Ovary (tissue), 9 donors: ENCODE measurements around the gene KPNA6. TPM values are rescaled to one million over a fixed set of nuclear protein-coding genes. Genes with fewer than 3 reads are reported as not detected.

Source experiments
- DNase-seq, 5 donors: peaks; one replicate each; pipeline ENCODE4 v3.0.0-alpha.2; 2019 to 2020
- H3K27ac ChIP-seq, 2 donors: fragments of 200-600 bp; one replicate each; pipeline versions ENCODE4 v1.5.1 to v1.8.0; 2019 to 2022
- H3K27me3 ChIP-seq: fragments of 200-600 bp; one replicate; pipeline ENCODE4 v1.8.0; 2022
- H3K36me3 ChIP-seq: fragments of 200-600 bp; sonication (generic); one replicate; pipeline ENCODE4 v1.5.1; 2019
- H3K4me1 ChIP-seq: one replicate; pipeline ENCODE4 v1.8.1; 2013; ENCODE audit warnings: mild to moderate bottlenecking, moderate library complexity; ENCODE audit not compliant: insufficient read depth
- H3K4me3 ChIP-seq: fragments of 200-600 bp; sonication (generic); one replicate; pipeline ENCODE4 v1.5.1; 2017
- H3K9me3 ChIP-seq, 2 donors: fragments of 200-600 bp in 1 of 2; sonication (generic) in 1 of 2; one replicate each; pipeline versions ENCODE4 v1.5.1 to v1.8.1; 2013 to 2019; ENCODE audit warnings: mild to moderate bottlenecking in 1 of 2, moderate library complexity in 1 of 2
- CTCF ChIP-seq, 3 donors: fragments of 450-650 bp in 2 of 3; fragments of 200-600 bp in 1 of 3; IDR thresholded peaks; one replicate each; pipeline versions ENCODE4 v1.5.1 to v1.8.0; 2016 to 2022; ENCODE audit warnings: antibody characterized with exemption in 3 of 3, mild to moderate bottlenecking in 1 of 3
- EP300 ChIP-seq: sonication (generic); formaldehyde crosslinking; IDR thresholded peaks from one replicate; pipeline ENCODE4 v1.6.1; 2017; ENCODE audit warnings: antibody characterized with exemption
- POLR2A ChIP-seq: fragments of 450-650 bp; IDR thresholded peaks from one replicate; pipeline ENCODE4 v1.6.1; 2017; ENCODE audit warnings: antibody characterized with exemption, mild to moderate bottlenecking, moderate library complexity
- WGBS, 3 donors: extraction: QIAGEN DNeasy Blood & Tissue Kit in 1 of 3; methylation state at CpG; one replicate each; pipeline versions ENCODE4 v1.1.5 to v1.1.7; 2013 to 2017; 5-methylcytosine and 5-hydroxymethylcytosine counted together
- intact Hi-C, 4 donors: fragments of 100-400 bp; cut with DNase I; formaldehyde crosslinking; loops; one replicate each; pipeline versions ENCODE4 v1.11.0 to v1.15.1; 2022 to 2023
- polyA plus RNA-seq, 2 donors: library from polyadenylated mRNA; stranded (reverse); fragments of 200-250 nt in 1 of 2; fragments of 350-450 nt in 1 of 2; fragmentation: Illumina TruSeq in 1 of 2; extraction: RNeasy Lipid Tissue Mini Kit (QIAGEN cat#74804) in 1 of 2; gene quantifications; one replicate each; pipeline ENCODE4 v1.2.3, GENCODE V29; 2013 to 2014
- total RNA-seq, 7 donors: library from RNA; depleted of rRNA in 2 of 7; stranded (reverse); fragments of >200 nt in 2 of 7; fragmentation: NEBNext Ultra II Directional in 3 of 7; extraction: Animal tissue kit (Norgen Biotek cat#: 25700) in 3 of 7; gene quantifications; one replicate each; pipeline versions ENCODE4 v1.1.0 to v1.2.4, GENCODE V29; 2016 to 2023
- donor health status: DM: no; HTN: no; CAD: no; lungs with moderate emphysema.
- donor health status: DM: no; HTN: no; CAD: no.
- donor health status: Bipolar disorder and iron deficiency.
- donor health status: DM: yes; HTN: yes; CAD: no.
- donor health status: DM: no; HTN: no; CAD: no.
- donor health status: DM: yes; HTN: yes; CAD: no.

KPNA6 gene
- total and polyA plus RNA-seq, 9 donors, result 9.3 to 57.7 (median 45.7) TPM

- no peak for DNase-seq
- H3K9me3 ChIP-seq, result no peaks in the 10 kb centered on the region
- intact Hi-C loops, result no loop called here
- no peaks in the 10 kb centered on the region for H3K36me3 ChIP-seq
- H3K4me3 ChIP-seq, result no peak overlapping the region
- H3K27ac ChIP-seq, result no peak overlapping the region
- 77 to 93% (median 82%) methylated on average over 1 of the region's 1 CpG for WGBS, 3 donors
- peaks cover 12% of the 10 kb centered on the region for H3K4me1 ChIP-seq
- no peak for TF ChIP-seq CTCF (IDR thresholded peaks at IDR 0.05)
- TF ChIP-seq POLR2A, result no peak
- no peak for TF ChIP-seq EP300
- H3K27me3 ChIP-seq, result no peaks in the 10 kb centered on the region
Measured at GRCh38 chr1:32197074-32197473, 89.2 kb downstream of the KPNA6 start.

GRCh38 chr1:32197837-32198236 is 90.0 kb downstream of the KPNA6 start:
- TF ChIP-seq CTCF (IDR thresholded peaks at IDR 0.05) (no peak), EP300 (no peak), POLR2A (no peak)
- H3K4me1 ChIP-seq, result peaks cover 12% of the 10 kb centered on the region
- no peaks in the 10 kb centered on the region for H3K27me3 ChIP-seq
- WGBS, 3 donors, result 37 to 50% (median 39%) methylated on average over 6 of the region's 6 CpGs
- no peaks in the 10 kb centered on the region for H3K36me3 ChIP-seq
- no peak overlapping the region for H3K4me3 ChIP-seq
- DNase-seq, result no peak
- intact Hi-C loops, result no loop called here
- H3K9me3 ChIP-seq, result no peaks in the 10 kb centered on the region
- H3K27ac ChIP-seq, result no peak overlapping the region

GRCh38 chr1:32198237-32199042 is 90.6 kb downstream of the KPNA6 start:
- intact Hi-C loops, result no loop called here
- peaks cover 12% of the 10 kb centered on the region for H3K4me1 ChIP-seq
- H3K9me3 ChIP-seq, result no peaks in the 10 kb centered on the region
- no peak overlapping the region for H3K4me3 ChIP-seq
- WGBS, 3 donors, result 73 to 86% (median 73%) methylated on average over 3 of the region's 3 CpGs
- TF ChIP-seq CTCF (IDR thresholded peaks at IDR 0.05) (no peak), EP300 (no peak), POLR2A (no peak)
- H3K36me3 ChIP-seq, result no peaks in the 10 kb centered on the region
- no peaks in the 10 kb centered on the region for H3K27me3 ChIP-seq
- DNase-seq, result no peak
- H3K27ac ChIP-seq, result no peak overlapping the region

- H3K4me1 ChIP-seq, result peaks cover 12% of the 10 kb centered on the region
- H3K9me3 ChIP-seq, result no peaks in the 10 kb centered on the region
- no peak for DNase-seq
- H3K27me3 ChIP-seq, result no peaks in the 10 kb centered on the region
- no peaks in the 10 kb centered on the region for H3K36me3 ChIP-seq
- 47 to 58% (median 53%) methylated on average over 4 of the region's 4 CpGs for WGBS, 3 donors
- intact Hi-C loops, result no loop called here
- H3K4me3 ChIP-seq, result no peak overlapping the region
- H3K27ac ChIP-seq, result peak overlapping the region in 1 of 2 donors; percentile 72
- TF ChIP-seq POLR2A, result no peak
Measured at GRCh38 chr1:32199043-32199716, 91.3 kb downstream of the KPNA6 start.

DNA sequence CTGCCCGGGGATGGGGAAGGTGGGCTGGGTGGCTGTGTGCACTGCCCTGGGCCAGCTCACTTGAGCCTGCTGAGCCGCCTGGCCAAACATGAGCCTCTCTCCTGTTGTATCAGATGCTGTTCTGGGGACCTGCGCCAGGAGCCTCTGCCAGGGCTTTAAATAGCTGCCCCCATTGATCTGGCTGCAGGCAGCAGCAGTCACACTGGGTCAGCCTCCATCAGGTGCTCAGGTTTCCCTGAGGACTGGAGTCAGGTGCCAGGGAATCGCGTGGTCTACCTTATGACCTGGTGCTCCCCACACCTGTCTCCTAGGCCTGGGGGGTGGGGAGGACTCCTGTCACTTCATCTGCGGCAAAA is 91.8 kb downstream of the KPNA6 start:
- no peak for TF ChIP-seq EP300
- TF ChIP-seq POLR2A, result no peak
- no peak for TF ChIP-seq CTCF (IDR thresholded peaks at IDR 0.05)
- Histone ChIP-seq H3K36me3 (no peaks in the 10 kb centered on the region), H3K4me1 (peaks cover 12% of the 10 kb centered on the region), H3K4me3 (no peak overlapping the region), H3K9me3 (no peaks in the 10 kb centered on the region), H3K27ac (peak overlapping the region; percentile 59 to 72), H3K27me3 (no peaks in the 10 kb centered on the region)
- WGBS, 3 donors, result 12 to 19% (median 13%) methylated on average over 3 to 6 of the region's 6 CpGs
- DNase-seq, result peak in 4 of 5 donors; percentile 38 to 68 (median 58)
- intact Hi-C loops, result no loop called here
